Measurements from ENCODE around the gene ATP5MC3.

- TF ChIP-seq CTCF (conservative IDR thresholded peaks at IDR 0.05 in 1 of 2, IDR thresholded peaks at IDR 0.05 in 1 of 2; ENCODE audit: low read depth in 1 of 2, low read length in 2 of 2) (no peak), EZH2 (IDR thresholded peaks at IDR 0.05; ENCODE audit: low read length, missing control alignments) (no peak)
Observed at GRCh38 chr2:175188761-175189160, 7.3 kb upstream of the ATP5MC3 start.

Data from fibroblast of lung (primary cell).